CD14-positive monocyte (primary cell): Measurements from ENCODE around the gene RPRD1A. TPM values are rescaled to one million over a fixed set of nuclear protein-coding genes. Genes with fewer than 3 reads are reported as not detected.

Experiments
- DNase-seq, 3 donors: peaks; one replicate each; pipeline ENCODE4 v3.0.0-alpha.2; 2011 to 2022
- H2AFZ ChIP-seq: 2 replicates; pipeline ENCODE4 v1.6.0; 2012; ENCODE audit warnings: mild to moderate bottlenecking, low read depth, low read length, inconsistent platforms; ENCODE audit not compliant: insufficient read depth, poor library complexity, severe bottlenecking
- H3K27ac ChIP-seq, 2 donors: 1 replicate in 1 of 2; 2 replicates in 1 of 2; pipeline ENCODE4 v1.5.1; 2012 to 2013; ENCODE audit warnings: low read length in 2 of 2, control low read depth in 1 of 2, inconsistent platforms in 1 of 2, low read depth in 1 of 2, mild to moderate bottlenecking in 1 of 2
- H3K27me3 ChIP-seq, 2 donors: one replicate each; pipeline versions ENCODE4 v1.6.0 to v1.6.1; 2011 to 2013; ENCODE audit warnings: low read length in 2 of 2; ENCODE audit not compliant: control insufficient read depth in 2 of 2, insufficient read depth in 2 of 2
- H3K36me3 ChIP-seq, 2 donors: replicated peaks in 1 of 2; 1 replicate in 1 of 2; 2 replicates in 1 of 2; pipeline versions ENCODE4 v1.5.1 to v1.6.1; 2012 to 2013; ENCODE audit warnings: low read length in 2 of 2, control low read depth in 1 of 2, inconsistent platforms in 1 of 2, mild to moderate bottlenecking in 1 of 2; ENCODE audit not compliant: insufficient read depth in 2 of 2, control insufficient read depth in 1 of 2
- H3K4me1 ChIP-seq, 2 donors: 1 replicate in 1 of 2; 2 replicates in 1 of 2; pipeline versions ENCODE4 v1.5.1 to v1.6.1; 2012 to 2013; ENCODE audit warnings: low read length in 2 of 2, control low read depth in 1 of 2, inconsistent platforms in 1 of 2, mild to moderate bottlenecking in 1 of 2, moderate library complexity in 1 of 2; ENCODE audit not compliant: insufficient read depth in 2 of 2, control insufficient read depth in 1 of 2
- H3K4me2 ChIP-seq: replicated peaks from 2 replicates; pipeline ENCODE3; 2012; ENCODE audit warnings: low read length, moderate library complexity, mild to moderate bottlenecking; ENCODE audit not compliant: poor library complexity, severe bottlenecking; ENCODE audit errors: extremely low read depth
- H3K4me3 ChIP-seq, 3 experiments: fragments of 200-600 bp in 1 of 3; sonication (generic) in 1 of 3; replicated peaks in 1 of 3; 1 replicate in 2 of 3; 2 replicates in 1 of 3; pipeline ENCODE4 v1.5.1; 2011 to 2013; ENCODE audit warnings: low read length in 3 of 3, mild to moderate bottlenecking in 3 of 3, control low read depth in 2 of 3, low read depth in 2 of 3, inconsistent platforms in 1 of 3, moderate library complexity in 1 of 3
- H3K79me2 ChIP-seq: 2 replicates; pipeline ENCODE4 v1.6.0; 2012; ENCODE audit warnings: mild to moderate bottlenecking, control low read depth, inconsistent platforms, low read length, moderate library complexity; ENCODE audit not compliant: insufficient read depth
- H3K9ac ChIP-seq: 2 replicates; pipeline ENCODE4 v1.6.0; 2017; ENCODE audit warnings: low read length, mild to moderate bottlenecking; ENCODE audit not compliant: insufficient read depth, poor library complexity, severe bottlenecking
- H3K9me3 ChIP-seq, 2 donors: replicated peaks in 1 of 2; 1 replicate in 1 of 2; 2 replicates in 1 of 2; pipeline versions ENCODE4 v1.5.1 to v1.6.1; 2012 to 2013; ENCODE audit warnings: low read length in 2 of 2, control low read depth in 1 of 2; ENCODE audit not compliant: control insufficient read depth in 1 of 2, insufficient read depth in 1 of 2
- H4K20me1 ChIP-seq: 2 replicates; pipeline ENCODE4 v1.6.0; 2012; ENCODE audit warnings: mild to moderate bottlenecking, low read length, control low read depth, moderate library complexity; ENCODE audit not compliant: insufficient read depth
- H3K27ac Mint-ChIP-seq, 7 donors: one replicate each; pipeline ENCODE4 v1.8.0; 2020; ENCODE audit warnings: mild to moderate bottlenecking in 7 of 7, mixed read lengths in 7 of 7, moderate library complexity in 6 of 7, inconsistent platforms in 2 of 7
- H3K27me3 Mint-ChIP-seq, 3 donors: one replicate each; pipeline ENCODE4 v1.8.0; 2021 to 2022; ENCODE audit warnings: low read depth in 3 of 3, mild to moderate bottlenecking in 3 of 3, mixed read lengths in 3 of 3, moderate library complexity in 3 of 3, inconsistent platforms in 1 of 3
- H3K36me3 Mint-ChIP-seq, 2 donors: one replicate each; pipeline ENCODE4 v1.8.0; 2020; ENCODE audit warnings: mixed read lengths in 2 of 2, inconsistent platforms in 1 of 2, mild to moderate bottlenecking in 1 of 2
- H3K4me1 Mint-ChIP-seq: one replicate; pipeline ENCODE4 v1.8.0; 2020; ENCODE audit warnings: mild to moderate bottlenecking, mixed read lengths
- H3K4me3 Mint-ChIP-seq, 2 donors: one replicate each; pipeline ENCODE4 v1.8.0; 2020; ENCODE audit warnings: mild to moderate bottlenecking in 2 of 2, mixed read lengths in 2 of 2, moderate library complexity in 1 of 2
- H3K9me3 Mint-ChIP-seq, 7 donors: one replicate each; pipeline ENCODE4 v1.8.0; 2020 to 2022; ENCODE audit warnings: mixed read lengths in 7 of 7, mild to moderate bottlenecking in 6 of 7, moderate library complexity in 6 of 7, inconsistent platforms in 2 of 7
- CTCF ChIP-seq: fragments of 200-600 bp; IDR thresholded peaks from one replicate; pipeline ENCODE4 v1.8.0; 2022; ENCODE audit warnings: antibody characterized with exemption, mild to moderate bottlenecking
- WGBS: methylation state at CpG from one replicate; pipeline ENCODE4 v1.1.5; 2013; ENCODE audit warnings: missing lambda C conversion rate; ENCODE audit not compliant: insufficient coverage; 5-methylcytosine and 5-hydroxymethylcytosine counted together
- intact Hi-C, 2 donors: fragments of 100-400 bp; cut with micrococcal nuclease; formaldehyde crosslinking; loops; one replicate each; pipeline versions ENCODE4 v1.15.0 to v1.15.1; 2023
- polyA plus RNA-seq, 3 donors: library from polyadenylated mRNA; depleted of rRNA in 1 of 3; unstranded in 2 of 3; stranded (reverse) in 1 of 3; fragments of 300-500 nt in 2 of 3; fragments of >200 nt in 1 of 3; fragmentation: Illumina TruSeq in 2 of 3; gene quantifications; 1 replicate in 2 of 3; 2 replicates in 1 of 3; pipeline ENCODE4 v1.2.3, GENCODE V29; 2012 to 2021

RPRD1A gene
- polyA plus RNA-seq, 3 donors, result 10.0 to 30.3 (median 10.9) TPM

GRCh38 chr18:36096955-36097354, 29.6 kb upstream of the RPRD1A start:
- H3K27me3 ChIP-seq, result no peaks in the 10 kb centered on the region
- no peaks in the 10 kb centered on the region for H3K36me3 ChIP-seq

GRCh38 chr18:36095936-36096519, 28.7 kb upstream of the RPRD1A start:
- no peak overlapping the region for H3K27ac ChIP-seq
- Mint-ChIP-seq H3K27ac (no peak overlapping the region), H3K27me3 (peaks cover 0 to 3% (median 0%) of the 10 kb centered on the region in 3 donors), H3K4me1 (no peaks in the 10 kb centered on the region), H3K36me3 (no peaks in the 10 kb centered on the region), H3K9me3 (peaks cover 0 to under 1% (median 0%) of the 10 kb centered on the region in 7 donors), H3K4me3 (no peak overlapping the region)
- no peaks in the 10 kb centered on the region for H3K36me3 ChIP-seq
- H3K79me2 ChIP-seq, result no peaks in the 10 kb centered on the region
- H3K4me3 ChIP-seq, result no peak overlapping the region
- TF ChIP-seq CTCF, result peak; percentile 82
- intact Hi-C loops, result loop anchor here in 1 of 2 donors (5.0 kb wide), 1 partner anchor 186 kb away; no protein-coding TSS in a partner anchor
- H4K20me1 ChIP-seq, result no peaks in the 10 kb centered on the region
- no peak overlapping the region for H2AFZ ChIP-seq
- no peak overlapping the region for H3K9ac ChIP-seq
- H3K4me1 ChIP-seq, result no peaks in the 10 kb centered on the region
- WGBS, result no CpG with 5 or more reads among the region's 1 CpG
- H3K27me3 ChIP-seq, result no peaks in the 10 kb centered on the region
- H3K9me3 ChIP-seq, result no peaks in the 10 kb centered on the region
- H3K4me2 ChIP-seq, result no peak overlapping the region
- peak; percentile 16 to 54 (median 47) for DNase-seq

More at GRCh38 chr18:36096955-36097354, 29.6 kb upstream of the RPRD1A start:
- no peaks in the 10 kb centered on the region for H3K4me1 Mint-ChIP-seq
- Histone ChIP-seq H2AFZ (no peak overlapping the region), H3K9ac (no peak overlapping the region), H3K4me3 (no peak overlapping the region), H3K79me2 (no peaks in the 10 kb centered on the region), H3K9me3 (peaks cover 4 to 7% of the 10 kb centered on the region in 2 donors), H3K27ac (no peak overlapping the region), H3K4me2 (no peak overlapping the region), H4K20me1 (no peaks in the 10 kb centered on the region), H3K4me1 (no peaks in the 10 kb centered on the region)
- H3K4me3 Mint-ChIP-seq, result no peak overlapping the region
- no peak for TF ChIP-seq CTCF
- peaks cover 0 to 3% (median 2%) of the 10 kb centered on the region in 3 donors for H3K27me3 Mint-ChIP-seq
- DNase-seq, result no peak
- no peaks in the 10 kb centered on the region for H3K36me3 Mint-ChIP-seq
- H3K9me3 Mint-ChIP-seq, result peaks cover 1 to 10% (median 7%) of the 10 kb centered on the region in 7 donors
- H3K27ac Mint-ChIP-seq, result no peak overlapping the region
- intact Hi-C loops, result loop anchor here in 1 of 2 donors (5.0 kb wide), 1 partner anchor 185 kb away; no protein-coding TSS in a partner anchor
